GM13976 (cell line): ENCODE measurements around the gene HNF4A.

Source experiments
- DNase-seq: peaks from one replicate; pipeline ENCODE4 v3.0.0; 2012; ENCODE audit warnings: low spot score
- in situ Hi-C: fragments of 300-500 bp; cut with MboI; formaldehyde crosslinking; loops from one replicate; pipeline ENCODE4 v1.12.0; 2022; ENCODE audit warnings: low sequenced_read_pairs, mixed read lengths, inconsistent platforms; ENCODE audit not compliant: unreplicated experiment
- TF ChIP-seq, protein P1 (sequence below): IDR thresholded peaks from 2 replicates; pipeline ENCODE4 v1.5.1; 2012; ENCODE audit warnings: borderline replicate concordance, mild to moderate bottlenecking; ENCODE audit not compliant: insufficient read depth; ENCODE audit errors: extremely low read depth, missing control alignments, control extremely low read depth

HNF4A gene

DNA sequence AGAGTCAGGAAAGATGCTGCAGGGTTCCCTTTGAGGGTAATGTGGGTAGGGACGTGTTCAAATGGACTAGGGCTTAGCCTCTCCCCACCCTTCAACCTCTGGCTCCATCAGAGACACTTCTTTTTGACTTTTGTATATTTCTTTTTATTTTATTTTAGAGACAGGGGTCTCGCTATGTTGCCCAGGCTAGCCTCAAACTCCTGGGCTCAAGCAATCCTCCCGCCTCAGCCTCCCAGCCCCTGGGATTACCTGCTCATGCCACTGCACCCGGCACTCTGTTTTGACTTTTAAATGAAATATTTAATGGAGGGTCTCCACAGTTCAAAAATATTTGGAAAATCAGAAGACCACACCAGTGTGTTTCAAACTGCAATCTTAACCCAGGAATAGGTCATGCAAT, 8.6 kb downstream of the HNF4A start:
- TF ChIP-seq, protein P1, sequence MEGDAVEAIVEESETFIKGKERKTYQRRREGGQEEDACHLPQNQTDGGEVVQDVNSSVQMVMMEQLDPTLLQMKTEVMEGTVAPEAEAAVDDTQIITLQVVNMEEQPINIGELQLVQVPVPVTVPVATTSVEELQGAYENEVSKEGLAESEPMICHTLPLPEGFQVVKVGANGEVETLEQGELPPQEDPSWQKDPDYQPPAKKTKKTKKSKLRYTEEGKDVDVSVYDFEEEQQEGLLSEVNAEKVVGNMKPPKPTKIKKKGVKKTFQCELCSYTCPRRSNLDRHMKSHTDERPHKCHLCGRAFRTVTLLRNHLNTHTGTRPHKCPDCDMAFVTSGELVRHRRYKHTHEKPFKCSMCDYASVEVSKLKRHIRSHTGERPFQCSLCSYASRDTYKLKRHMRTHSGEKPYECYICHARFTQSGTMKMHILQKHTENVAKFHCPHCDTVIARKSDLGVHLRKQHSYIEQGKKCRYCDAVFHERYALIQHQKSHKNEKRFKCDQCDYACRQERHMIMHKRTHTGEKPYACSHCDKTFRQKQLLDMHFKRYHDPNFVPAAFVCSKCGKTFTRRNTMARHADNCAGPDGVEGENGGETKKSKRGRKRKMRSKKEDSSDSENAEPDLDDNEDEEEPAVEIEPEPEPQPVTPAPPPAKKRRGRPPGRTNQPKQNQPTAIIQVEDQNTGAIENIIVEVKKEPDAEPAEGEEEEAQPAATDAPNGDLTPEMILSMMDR: no peak
- in situ Hi-C loops: no loop called here
- DNase-seq: no peak

DNA sequence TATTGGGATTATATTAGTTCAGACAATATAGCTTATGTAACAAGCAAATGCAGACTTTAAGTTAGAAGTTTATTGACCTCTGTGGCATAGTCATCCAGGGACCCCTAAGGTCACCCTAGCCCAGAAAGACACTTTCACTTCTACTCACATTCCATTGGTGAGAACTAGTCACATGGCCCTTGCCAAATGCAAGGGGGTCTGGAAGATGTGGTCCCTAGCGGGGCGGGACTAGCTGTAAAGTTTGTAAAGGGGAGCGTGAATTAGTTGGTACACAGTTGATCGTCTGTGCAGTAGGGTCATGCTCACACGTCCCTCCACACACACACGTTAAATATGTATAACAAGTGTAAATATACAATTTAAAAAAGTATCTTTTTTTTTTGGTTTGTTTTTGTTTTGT, 9.3 kb downstream of the HNF4A start:
- TF ChIP-seq, protein P1: no peak
- DNase-seq: no peak
- in situ Hi-C loops: no loop called here

DNA sequence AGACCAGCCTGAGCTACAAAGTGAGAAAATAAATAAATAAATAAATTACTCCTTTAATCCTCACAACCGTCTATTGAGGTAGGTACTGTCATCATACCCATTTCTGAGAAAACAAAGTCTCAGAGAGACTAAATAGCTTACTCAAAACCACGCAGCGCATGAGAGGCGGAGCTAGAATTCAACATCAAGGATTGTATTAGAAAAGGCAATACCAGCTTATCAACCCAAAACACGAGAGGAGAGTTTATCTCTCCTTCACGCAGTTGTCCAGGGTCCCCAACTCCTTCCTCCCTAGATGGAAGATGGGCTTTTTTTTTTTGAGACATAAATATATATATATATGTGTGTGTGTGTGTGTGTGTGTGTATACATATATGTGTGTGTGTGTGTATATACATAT, 12.2 kb downstream of the HNF4A start:
- in situ Hi-C loops: no loop called here

DNA sequence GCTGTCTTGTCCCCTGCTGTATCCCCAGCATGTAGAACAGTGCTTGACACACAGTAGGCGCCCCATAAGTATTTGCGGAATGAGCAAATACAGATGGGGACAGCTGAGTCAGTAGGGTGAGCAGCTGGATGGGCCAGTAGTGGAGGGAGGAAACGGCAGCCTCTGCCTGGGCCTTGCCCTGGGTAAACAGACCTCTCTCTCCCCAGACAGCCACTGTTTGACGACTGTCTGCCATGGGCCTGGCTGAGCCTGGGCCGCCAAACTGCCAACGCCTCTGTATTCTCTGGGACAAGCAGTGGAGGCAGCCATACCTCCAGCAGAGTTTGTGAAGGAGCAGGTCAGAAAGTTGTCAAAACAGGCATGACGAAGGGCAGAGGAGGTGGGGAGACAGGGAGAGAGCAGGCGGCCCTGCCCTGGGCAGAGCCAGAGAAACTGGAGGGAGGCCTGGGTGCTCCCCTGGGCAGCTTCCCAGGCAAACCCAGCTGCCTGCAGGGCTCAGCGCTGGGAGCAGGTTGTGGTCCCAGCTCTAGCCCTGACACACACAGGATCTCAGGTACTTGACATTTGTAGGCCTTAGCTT, 15.2 kb downstream of the HNF4A start:
- no peak for DNase-seq
- in situ Hi-C loops: no loop called here
- TF ChIP-seq, protein P1: no peak

More for the DNA sequence above, 12.2 kb downstream of the HNF4A start:
- TF ChIP-seq, protein P1: no peak
- DNase-seq: no peak

DNA sequence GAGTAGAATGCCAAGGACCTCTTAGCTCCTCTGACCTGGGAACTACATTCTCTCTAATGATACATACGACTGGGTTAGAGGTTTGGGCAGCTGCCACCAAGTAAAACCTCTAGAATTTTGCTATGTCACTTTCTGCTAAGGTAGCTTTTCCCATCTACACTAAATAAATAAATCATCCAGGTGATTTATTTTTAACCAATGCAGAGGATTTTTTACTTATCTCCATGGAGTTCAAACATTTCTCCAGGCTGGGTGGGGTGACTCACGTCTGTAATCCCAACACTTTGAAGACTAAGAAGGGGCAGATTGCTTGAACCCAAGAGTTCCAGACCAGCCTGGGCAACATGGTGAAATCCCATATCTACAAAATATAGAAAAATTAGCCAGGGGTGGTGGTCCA, 27.1 kb downstream of the HNF4A start:
- TF ChIP-seq, protein P1: no peak
- DNase-seq: no peak
- in situ Hi-C loops: loop anchor here (5.0 kb wide), 1 partner anchor 165 kb away; no protein-coding TSS in a partner anchor

DNA sequence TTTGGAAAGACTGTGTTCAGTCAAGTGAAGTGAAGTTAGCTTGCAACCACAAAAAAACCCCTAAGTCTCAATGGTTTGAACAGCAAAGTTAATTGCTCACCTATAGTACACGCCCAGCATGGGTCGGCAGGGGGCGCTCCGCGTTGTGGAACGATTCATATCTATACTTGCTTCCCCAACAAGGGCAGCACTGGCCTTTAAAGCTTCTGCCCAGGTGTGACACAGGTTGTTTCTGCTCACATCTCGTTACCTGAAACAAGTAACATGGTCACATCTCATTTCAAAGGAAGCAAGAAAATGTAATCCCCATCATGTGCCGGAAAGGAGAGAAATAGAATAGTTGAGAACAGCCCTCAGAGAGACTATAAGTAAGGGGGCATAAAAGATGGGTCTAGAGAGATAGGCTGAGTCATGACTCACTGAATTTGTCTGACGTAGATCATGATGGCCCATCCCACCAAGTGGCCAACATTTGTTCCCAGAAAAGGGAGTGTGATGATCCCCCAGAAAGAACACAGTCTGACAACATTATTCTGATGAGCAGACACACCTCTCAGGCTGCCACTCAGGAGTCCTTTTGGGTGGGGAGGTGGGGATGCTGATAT, 29.0 kb downstream of the HNF4A start:
- in situ Hi-C loops: loop anchor here (5.0 kb wide), 1 partner anchor 167 kb away; no protein-coding TSS in a partner anchor
- TF ChIP-seq, protein P1: peak; percentile 88
- DNase-seq: peak; percentile 70
